K562 (cell line): Measurements from ENCODE around the gene DYSF. TPM values are rescaled to one million over a fixed set of nuclear protein-coding genes. Genes with fewer than 3 reads are reported as not detected.
A peak's percentile ranks its signal among the peaks of the same experiment; 100 is the strongest.

Experiments used
- ATAC-seq: fragments of 200-7000 bp; cut with Tn5 transposase; 3 replicates; pipeline ENCODE4 v1.9.1; 2020; ENCODE audit warnings: moderate library complexity
- BruUV-seq: library from RNA; stranded (reverse); fragments of 400-500 nt; replicated peaks from 2 replicates; lab custom pipeline; 2021; lab: Mats Ljungman, UMichigan
- CTCF ChIA-PET: fragments of 300-600 bp; formaldehyde crosslinking; extraction: SDS; loops from one replicate; lab custom pipeline; 2021; ENCODE audit warnings: low intra/inter-chr PET ratio; lab: Yijun Ruan, JAX
- POLR2A ChIA-PET: fragments of 300-600, 350-650 bp; sonication (Branson Sonifier 250); formaldehyde crosslinking; extraction: SDS; loops from one replicate; lab custom pipeline; 2021; ENCODE audit warnings: antibody characterized with exemption, inconsistent platforms; lab: Yijun Ruan, JAX
- DNase-seq, 4 experiments: peaks; one replicate each; pipeline versions ENCODE4 v3.0.0 to v3.0.0-alpha.2; 2011 to 2018; ENCODE audit warnings: low spot score in 3 of 4, mixed read lengths in 3 of 4; ENCODE audit errors: extremely low read depth in 1 of 4
- FAIRE-seq: peaks from 2 replicates; lab custom pipeline; 2011; peaks lifted over from hg19 to GRCh38; lab: Jason Lieb, UNC
- H2AFZ ChIP-seq: 2 replicates; pipeline ENCODE4 v1.6.0; 2011; ENCODE audit warnings: low read depth, low read length, control low read depth, inconsistent platforms
- H3K27ac ChIP-seq: fragments of 200-600 bp; 3 replicates; pipeline ENCODE4 v1.8.0; 2011; ENCODE audit warnings: low read depth, mild to moderate bottlenecking, control low read depth, inconsistent platforms, low read length, moderate library complexity, mixed read lengths; ENCODE audit errors: extremely low read depth
- H3K27me3 ChIP-seq, 2 experiments: fragments of 300-600 bp in 1 of 2; 2 replicates in 1 of 2; 3 replicates in 1 of 2; pipeline versions ENCODE4 v1.6.0 to v1.8.0; 2011; ENCODE audit warnings: inconsistent platforms in 2 of 2, low read length in 2 of 2, mild to moderate bottlenecking in 1 of 2, mixed read lengths in 1 of 2, moderate library complexity in 1 of 2; ENCODE audit not compliant: control insufficient read depth in 2 of 2, insufficient read depth in 2 of 2
- H3K36me3 ChIP-seq: fragments of 300-600 bp; 3 replicates; pipeline ENCODE4 v1.8.0; 2011; ENCODE audit warnings: mild to moderate bottlenecking, low read length, inconsistent platforms; ENCODE audit not compliant: control insufficient read depth, insufficient read depth
- H3K4me1 ChIP-seq, 2 experiments: fragments of 200-600 bp in 1 of 2; replicated peaks in 1 of 2; 2 replicates in 1 of 2; 3 replicates in 1 of 2; pipeline versions ENCODE4 v1.5.1 to v1.8.0; 2011; ENCODE audit warnings: inconsistent platforms in 2 of 2, low read length in 2 of 2, mild to moderate bottlenecking in 1 of 2, mixed read lengths in 1 of 2, moderate library complexity in 1 of 2; ENCODE audit not compliant: control insufficient read depth in 2 of 2, insufficient read depth in 2 of 2
- H3K4me2 ChIP-seq: 2 replicates; pipeline ENCODE4 v1.6.1; 2011; ENCODE audit warnings: low read length, control low read depth, inconsistent platforms, mixed read lengths; ENCODE audit not compliant: insufficient read depth
- H3K4me3 ChIP-seq: fragments of 200-600 bp; sonication (generic), shearing (Covaris generic); 2 replicates; pipeline ENCODE4 v1.5.1; 2016; ENCODE audit warnings: control low read depth, inconsistent platforms
- H3K79me2 ChIP-seq: fragments of 200-600 bp; 3 replicates; pipeline ENCODE4 v1.8.0; 2011; ENCODE audit warnings: low read length, inconsistent platforms; ENCODE audit not compliant: control insufficient read depth, insufficient read depth
- H3K9ac ChIP-seq, 2 experiments: 2 replicates each; pipeline versions ENCODE4 v1.6.0 to v1.6.1; 2011; ENCODE audit warnings: low read depth in 2 of 2, low read length in 2 of 2, control low read depth in 1 of 2, inconsistent platforms in 1 of 2, mild to moderate bottlenecking in 1 of 2, mixed read lengths in 1 of 2; ENCODE audit not compliant: insufficient read depth in 1 of 2
- H3K9me1 ChIP-seq: one replicate; pipeline ENCODE4 v1.6.0; 2011; ENCODE audit warnings: inconsistent platforms, mild to moderate bottlenecking, low read length, moderate library complexity; ENCODE audit not compliant: control insufficient read depth, insufficient read depth
- H3K9me3 ChIP-seq: replicated peaks from 2 replicates; pipeline ENCODE4 v1.5.1; 2011; ENCODE audit warnings: low read depth, low read length, inconsistent platforms; ENCODE audit not compliant: control insufficient read depth, insufficient read depth
- H4K20me1 ChIP-seq: replicated peaks from 2 replicates; pipeline ENCODE4 v1.6.1; 2011; ENCODE audit warnings: low read length, inconsistent platforms, mixed read lengths; ENCODE audit not compliant: control insufficient read depth, insufficient read depth
- HOMEZ ChIP-seq: fragments of 250-450 bp; sonication (Bioruptor Pico); IDR thresholded peaks from 2 replicates; pipeline ENCODE4 v1.4.0; 2020; ENCODE audit warnings: mild to moderate bottlenecking, moderate library complexity
- MAFK ChIP-seq: IDR thresholded peaks from 2 replicates; pipeline ENCODE4 v1.6.1; 2011; ENCODE audit warnings: low read length, improper control_type of control experiment
- NR2C1 ChIP-seq, 2 experiments: fragments of 450-650 bp; IDR thresholded peaks; 2 replicates each; pipeline ENCODE4 v1.6.1; 2017; ENCODE audit warnings: mild to moderate bottlenecking in 2 of 2, antibody characterized with exemption in 1 of 2, inconsistent platforms in 1 of 2, missing compliant biosample characterization in 1 of 2, missing genetic modification characterization in 1 of 2
- NR2F6 ChIP-seq: fragments of 450-650 bp; formaldehyde crosslinking; IDR thresholded peaks from 2 replicates; pipeline ENCODE4 v1.4.0; 2020; ENCODE audit warnings: mild to moderate bottlenecking
- NR3C1 ChIP-seq: sonication (generic); formaldehyde crosslinking; IDR thresholded peaks from 2 replicates; pipeline ENCODE4 v1.8.1; 2022; ENCODE audit warnings: missing genetic modification reagents
- RAD21 ChIP-seq, 2 experiments: fragments of 250-450 bp in 1 of 2; fragments of 450-650 bp in 1 of 2; sonication (Bioruptor Pico) in 1 of 2; formaldehyde crosslinking in 1 of 2; IDR thresholded peaks in 1 of 2; conservative IDR thresholded peaks in 1 of 2; 2 replicates each; pipeline versions ENCODE4 v1.4.0 to v1.8.0; 2020 to 2022; ENCODE audit warnings: mild to moderate bottlenecking in 2 of 2, moderate library complexity in 1 of 2
- RBFOX2 ChIP-seq: fragments of 200-400 bp; formaldehyde crosslinking; IDR thresholded peaks from 2 replicates; pipeline ENCODE4 v1.6.1; 2017; ENCODE audit warnings: low read depth, mild to moderate bottlenecking, low read length, moderate library complexity
- RBM39 ChIP-seq: fragments of 200-400 bp; formaldehyde crosslinking; optimal IDR thresholded peaks from 2 replicates; pipeline ENCODE3; 2018; ENCODE audit warnings: low read depth, low read length
- STAT5A ChIP-seq: IDR thresholded peaks from 2 replicates; pipeline ENCODE4 v1.6.1; 2012; ENCODE audit warnings: low read length, inconsistent platforms, borderline replicate concordance
- XRCC3 ChIP-seq: fragments of 450-650 bp; IDR thresholded peaks from 2 replicates; pipeline ENCODE4 v1.6.1; 2017; ENCODE audit warnings: mild to moderate bottlenecking, moderate library complexity
- ZFP36 ChIP-seq: fragments of 150-350 bp; IDR thresholded peaks from 2 replicates; pipeline ENCODE4 v1.6.1; 2018; ENCODE audit warnings: low read length, low read depth; ENCODE audit not compliant: partially characterized antibody
- ZNF165 ChIP-seq: fragments of 250-450 bp; sonication (Bioruptor Pico); IDR thresholded peaks from 2 replicates; pipeline ENCODE4 v1.4.0; 2020; ENCODE audit warnings: borderline replicate concordance
- ZNF41 ChIP-seq: fragments of 250-450 bp; sonication (Bioruptor Pico); conservative IDR thresholded peaks from 2 replicates; pipeline ENCODE4 v1.4.0; 2020; ENCODE audit warnings: mild to moderate bottlenecking
- WGBS: fragments of 100-300 bp; shearing (Covaris generic); methylation state at CpG from one replicate; pipeline ENCODE4 v1.1.6; 2016; ENCODE audit warnings: low coverage, mixed read lengths; ENCODE audit not compliant: insufficient coverage; ENCODE audit errors: missing lambda C conversion rate; 5-methylcytosine and 5-hydroxymethylcytosine counted together
- in situ Hi-C: fragments of 300-500 bp; cut with MboI; formaldehyde crosslinking; loops from 4 replicates; pipeline ENCODE4 v1.15.0; 2018; ENCODE audit warnings: inconsistent platforms, mixed read lengths
- intact Hi-C: fragments of 100-400 bp; cut with micrococcal nuclease; formaldehyde crosslinking; loops from 2 replicates; pipeline ENCODE4 v1.14.2; 2022
- polyA plus RNA-seq, 8 experiments: library from polyadenylated mRNA; depleted of rRNA in 4 of 8; stranded (reverse) in 5 of 8; unstranded in 3 of 8; fragments of >200 nt; fragmentation: Nextera tagmentation in 2 of 8; fragmentation: Illumina TruSeq in 1 of 8; extraction: Ambion mirVana in 2 of 8; extraction: Trizol in 1 of 8; gene quantifications; 2 replicates each; pipeline versions ENCODE4 v1.2.1 to v1.2.3, GENCODE V29; 2011 to 2014; ENCODE audit warnings: inconsistent platforms in 1 of 8, missing spikeins in 1 of 8
- total RNA-seq, 7 experiments: library from RNA; depleted of rRNA in 6 of 7; stranded (reverse); fragments of >200 nt in 6 of 7; fragmentation: Illumina TruSeq in 2 of 7; extraction: Trizol in 2 of 7; gene quantifications; 2 replicates each; pipeline versions ENCODE4 v1.2.1 to v1.2.3, GENCODE V29; 2011 to 2021; ENCODE audit warnings: low replicate concordance in 1 of 7

DYSF gene
- total and polyA plus RNA-seq, 9 of the 15 experiments (the other 6 are each of a cell fraction or from before 2014, with no cell fraction given): 0.01 to 0.80 (median 0.29) TPM

- Histone ChIP-seq H3K27me3 (peaks cover 8 to 22% of the 10 kb centered on the region in 2 experiments; a peak in 3 of 5 replicates), H3K4me3 (no peak overlapping the region), H3K9me1 (no peaks in the 10 kb centered on the region), H3K27ac (no peak overlapping the region), H3K9me3 (no peaks in the 10 kb centered on the region), H3K79me2 (no peaks in the 10 kb centered on the region), H4K20me1 (no peaks in the 10 kb centered on the region), H3K36me3 (no peaks in the 10 kb centered on the region), H3K4me1 (no peaks in the 10 kb centered on the region; a peak in 1 of 5 replicates), H3K4me2 (no peak overlapping the region), H2AFZ (no peak overlapping the region), H3K9ac (no peak overlapping the region)
- WGBS: 3% methylated on average over 6 of the region's 7 CpGs
- POLR2A ChIA-PET: interaction anchor here (0.7 to 0.9 kb wide), 4 partner anchors 10 to 380 kb away, joined by 3 to 6 read pairs (median 3); no protein-coding TSS in a partner anchor
- no peak for FAIRE-seq
- DNase-seq: no peak
- TF ChIP-seq NR2C1 (IDR thresholded peaks at IDR 0.05) (no peak), NR2C1 (tag; IDR thresholded peaks at IDR 0.05) (no peak), ZFP36 (peak; percentile 53)
- no peak for ATAC-seq
- CTCF ChIA-PET: interaction anchor here (1.2 kb wide), 1 partner anchor 460 kb away, joined by 3 read pairs; no protein-coding TSS in a partner anchor
- in situ Hi-C loops (loop anchor here (10.0 to 25.0 kb wide), 2 partner anchors 619 to 1052 kb away; no protein-coding TSS in a partner anchor), intact Hi-C loops (no loop called here)
- no TSS peak for BruUV-seq
Measured at GRCh38 chr2:71535526-71535925, 82.2 kb downstream of the DYSF start.

GRCh38 chr2:71536226-71536671 is 82.9 kb downstream of the DYSF start:
- H3K4me2 ChIP-seq: no peak overlapping the region
- ChIA-PET POLR2A (interaction anchor here (0.5 to 0.9 kb wide), 4 partner anchors 75 to 381 kb away, joined by 3 to 6 read pairs (median 4); no protein-coding TSS in a partner anchor), CTCF (interaction anchor here (1.2 kb wide), 1 partner anchor 459 kb away, joined by 3 read pairs; no protein-coding TSS in a partner anchor)
- in situ Hi-C loops: loop anchor here (10.0 to 25.0 kb wide), 2 partner anchors 619 to 1051 kb away; no protein-coding TSS in a partner anchor
- H4K20me1 ChIP-seq: no peaks in the 10 kb centered on the region
- H3K27me3 ChIP-seq: peaks cover 8 to 22% of the 10 kb centered on the region in 2 experiments; a peak in 3 of 5 replicates
- FAIRE-seq (no peak), ATAC-seq (no peak), DNase-seq (no peak)
- no peak overlapping the region for H3K27ac ChIP-seq
- peak overlapping the region in 1 of 2 experiments; percentile 58; a peak in 1 of 4 replicates for H3K9ac ChIP-seq
- intact Hi-C loops: no loop called here
- no peaks in the 10 kb centered on the region for H3K79me2 ChIP-seq
- 23% methylated on average over 18 of the region's 18 CpGs for WGBS
- no TSS peak for BruUV-seq
- no peaks in the 10 kb centered on the region for H3K36me3 ChIP-seq
- no peak overlapping the region for H2AFZ ChIP-seq
- H3K9me1 ChIP-seq: no peaks in the 10 kb centered on the region
- H3K4me1 ChIP-seq: no peaks in the 10 kb centered on the region; a peak in 1 of 5 replicates
- H3K9me3 ChIP-seq: no peaks in the 10 kb centered on the region
- H3K4me3 ChIP-seq: no peak overlapping the region
- TF ChIP-seq STAT5A: no peak
- TF ChIP-seq MAFK: no peak
- no peak for TF ChIP-seq RBFOX2
- no peak for TF ChIP-seq ZNF41 (CRISPR knock-in tag)
- TF ChIP-seq RAD21 (CRISPR knock-in tag; conservative IDR thresholded peaks at IDR 0.05 in 1 of 2, IDR thresholded peaks at IDR 0.05 in 1 of 2): no peak
- no peak for TF ChIP-seq ZNF165 (CRISPR knock-in tag)
- no peak for TF ChIP-seq XRCC3
- TF ChIP-seq NR2F6 (CRISPR knock-in tag): no peak
- no peak for TF ChIP-seq HOMEZ (CRISPR knock-in tag)
- no peak for TF ChIP-seq RBM39
- TF ChIP-seq NR3C1 (CRISPR knock-in tag): no peak
